Activated CD8-positive, alpha-beta T cell treated with anti-CD3 and anti-CD28 coated beads for 36 hours (primary cell): ENCODE measurements around the gene FOSB. TPM values are rescaled to one million over a fixed set of nuclear protein-coding genes. Genes with fewer than 3 reads are reported as not detected.

Experiments used
- ATAC-seq: fragments of 200-7000 bp; cut with Tn5 transposase; one replicate; pipeline ENCODE4 v1.10.0; 2021; ENCODE audit warnings: mild to moderate bottlenecking, moderate library complexity
- CTCF ChIA-PET: fragments of 350-600 bp; sonication (Branson Sonifier 250); formaldehyde crosslinking; loops from one replicate; lab custom pipeline; 2021; ENCODE audit warnings: antibody characterized with exemption; lab: Charles Lee
- POLR2A ChIA-PET: fragments of 350-600 bp; sonication (Branson Sonifier 250); formaldehyde crosslinking; loops from one replicate; lab custom pipeline; 2021; ENCODE audit warnings: antibody characterized with exemption; lab: Charles Lee
- DNase-seq: peaks from one replicate; pipeline ENCODE4 v3.0.0-alpha.2; 2020
- H3K27ac Mint-ChIP-seq: one replicate; pipeline ENCODE4 v1.8.0; 2021; ENCODE audit warnings: mild to moderate bottlenecking, mixed read lengths
- H3K27me3 Mint-ChIP-seq: one replicate; pipeline ENCODE4 v1.8.0; 2021; ENCODE audit warnings: mixed read lengths
- H3K36me3 Mint-ChIP-seq: one replicate; pipeline ENCODE4 v1.8.0; 2021; ENCODE audit warnings: low read depth, mixed read lengths
- H3K4me1 Mint-ChIP-seq: one replicate; pipeline ENCODE4 v1.8.0; 2021; ENCODE audit warnings: low read depth, mixed read lengths
- H3K4me3 Mint-ChIP-seq: one replicate; pipeline ENCODE4 v1.8.0; 2021; ENCODE audit warnings: mild to moderate bottlenecking, moderate library complexity, mixed read lengths
- H3K9me3 Mint-ChIP-seq: one replicate; pipeline ENCODE4 v1.8.0; 2021; ENCODE audit warnings: mixed read lengths
- CTCF ChIP-seq: fragments of 200-600 bp; IDR thresholded peaks from one replicate; pipeline ENCODE4 v1.8.0; 2022; ENCODE audit warnings: antibody characterized with exemption, mild to moderate bottlenecking
- intact Hi-C: fragments of 100-400 bp; cut with micrococcal nuclease; formaldehyde crosslinking; loops from one replicate; pipeline ENCODE4 v1.10.0; 2022
- total RNA-seq, 2 experiments: library from RNA; stranded (reverse); gene quantifications; one replicate each; pipeline ENCODE4 v1.2.3, GENCODE V29; 2021

Gene FOSB
- total RNA-seq, 2 experiments from 2014 or later: 70.0 to 71.2 TPM

DNA sequence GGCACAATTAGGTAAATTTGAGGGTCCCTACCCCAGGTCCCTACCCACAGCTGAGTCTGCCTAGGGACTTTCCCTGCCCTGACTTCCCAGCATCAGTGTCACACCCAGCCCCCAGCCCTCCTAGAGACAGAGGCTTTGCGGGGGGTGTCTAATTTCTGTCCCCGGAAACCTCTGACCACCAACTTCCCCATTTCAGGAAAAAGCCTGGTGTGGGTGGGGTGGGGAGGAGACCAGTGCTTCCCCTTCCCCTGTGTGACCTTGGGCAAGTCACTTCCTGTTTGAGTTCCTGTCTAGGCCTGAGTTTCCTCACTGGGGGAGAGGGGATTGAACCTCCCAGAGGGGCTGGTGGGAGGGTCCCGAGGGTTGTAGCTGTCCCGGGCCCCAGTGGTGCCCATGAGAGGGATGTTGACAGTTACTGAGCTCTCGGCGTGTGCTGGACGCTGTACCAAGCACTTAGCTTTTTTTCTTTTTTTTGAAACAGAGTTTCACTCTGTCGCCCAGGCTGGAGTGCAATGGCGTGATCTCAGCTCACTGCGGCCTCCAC lies 47.4 kb downstream of the FOSB start:
- DNase-seq (peak; percentile 26), ATAC-seq (peak; percentile 56)
- Mint-ChIP-seq H3K4me1 (peaks cover 55% of the 10 kb centered on the region), H3K9me3 (no peaks in the 10 kb centered on the region), H3K4me3 (peak overlapping the region; percentile 24), H3K36me3 (peaks cover 36% of the 10 kb centered on the region), H3K27me3 (no peaks in the 10 kb centered on the region), H3K27ac (peak overlapping the region; percentile 91)
- POLR2A ChIA-PET: interaction anchor here (0.9 to 2.2 kb wide), 5 partner anchors 9 to 178 kb away, joined by 3 to 7 read pairs (median 4); partner anchors contain the start of gene QPCTL
- CTCF ChIA-PET: interaction anchor here (1.1 to 2.4 kb wide), 8 partner anchors 12 to 166 kb away, joined by 3 to 8 read pairs (median 4); no protein-coding TSS in a partner anchor
- intact Hi-C loops: no loop called here
- TF ChIP-seq CTCF: no peak

GRCh38 chr19:45515807-45516401 lies 48.1 kb downstream of the FOSB start:
- no peaks in the 10 kb centered on the region for H3K9me3 Mint-ChIP-seq
- H3K4me3 Mint-ChIP-seq: no peak overlapping the region
- peaks cover 48% of the 10 kb centered on the region for H3K4me1 Mint-ChIP-seq
- no peaks in the 10 kb centered on the region for H3K27me3 Mint-ChIP-seq
- ATAC-seq (no peak), DNase-seq (peak; percentile 31)
- intact Hi-C loops: no loop called here
- ChIA-PET CTCF (interaction anchor here (0.8 to 2.4 kb wide), 9 partner anchors 11 to 165 kb away, joined by 3 to 8 read pairs (median 4); no protein-coding TSS in a partner anchor), POLR2A (interaction anchor here (0.7 to 2.2 kb wide), 5 partner anchors 20 to 177 kb away, joined by 3 to 7 read pairs (median 3); partner anchors contain the start of gene QPCTL)
- no peak for TF ChIP-seq CTCF
- peak overlapping the region; percentile 91 for H3K27ac Mint-ChIP-seq
- H3K36me3 Mint-ChIP-seq: peaks cover 36% of the 10 kb centered on the region

GRCh38 chr19:45517238-45517637 lies 49.4 kb downstream of the FOSB start:
- POLR2A ChIA-PET: no interaction called here
- peaks cover 32% of the 10 kb centered on the region for H3K36me3 Mint-ChIP-seq

GRCh38 chr19:45517641-45518468 lies 50.1 kb downstream of the FOSB start:
- H3K9me3 Mint-ChIP-seq: no peaks in the 10 kb centered on the region
- intact Hi-C loops: no loop called here
- no peak overlapping the region for H3K4me3 Mint-ChIP-seq
- ChIA-PET POLR2A (no interaction called here), CTCF (interaction anchor here (1.1 kb wide), 1 partner anchor 40 kb away, joined by 3 read pairs; no protein-coding TSS in a partner anchor)
- H3K4me1 Mint-ChIP-seq: peaks cover 34% of the 10 kb centered on the region
- DNase-seq: no peak
- H3K27ac Mint-ChIP-seq: peak overlapping the region; percentile 20
- H3K36me3 Mint-ChIP-seq: peaks cover 35% of the 10 kb centered on the region
- ATAC-seq: no peak
- H3K27me3 Mint-ChIP-seq: no peaks in the 10 kb centered on the region
- no peak for TF ChIP-seq CTCF

More at GRCh38 chr19:45517238-45517637, 49.4 kb downstream of the FOSB start:
- TF ChIP-seq CTCF: no peak
- ATAC-seq (no peak), DNase-seq (no peak)
- CTCF ChIA-PET: interaction anchor here (2.4 kb wide), 1 partner anchor 32 kb away, joined by 7 read pairs; no protein-coding TSS in a partner anchor
- peak overlapping the region; percentile 9 for H3K27ac Mint-ChIP-seq
- peaks cover 36% of the 10 kb centered on the region for H3K4me1 Mint-ChIP-seq
- H3K9me3 Mint-ChIP-seq: no peaks in the 10 kb centered on the region
- intact Hi-C loops: no loop called here
- no peak overlapping the region for H3K4me3 Mint-ChIP-seq
- no peaks in the 10 kb centered on the region for H3K27me3 Mint-ChIP-seq
